Activated CD4-positive, CD25-positive, alpha-beta regulatory T cell treated with anti-CD3 and anti-CD28 coated beads, Interleukin-2, amount 50 U/mL, for 72 hours (primary cell): ENCODE results near the gene AZGP1.
"Not testable (repeated sequence)": the region's sequence is repeated elsewhere in the genome, so short reads cannot be mapped to it uniquely, and the experiment has no call there.

Experiments used
- DNase-seq: peaks from one replicate; pipeline ENCODE4 v3.0.0; 2021

Gene AZGP1

GRCh38 chr7:99947608-99948007 lies 28.2 kb downstream of the AZGP1 start:
- no peak for DNase-seq

DNA sequence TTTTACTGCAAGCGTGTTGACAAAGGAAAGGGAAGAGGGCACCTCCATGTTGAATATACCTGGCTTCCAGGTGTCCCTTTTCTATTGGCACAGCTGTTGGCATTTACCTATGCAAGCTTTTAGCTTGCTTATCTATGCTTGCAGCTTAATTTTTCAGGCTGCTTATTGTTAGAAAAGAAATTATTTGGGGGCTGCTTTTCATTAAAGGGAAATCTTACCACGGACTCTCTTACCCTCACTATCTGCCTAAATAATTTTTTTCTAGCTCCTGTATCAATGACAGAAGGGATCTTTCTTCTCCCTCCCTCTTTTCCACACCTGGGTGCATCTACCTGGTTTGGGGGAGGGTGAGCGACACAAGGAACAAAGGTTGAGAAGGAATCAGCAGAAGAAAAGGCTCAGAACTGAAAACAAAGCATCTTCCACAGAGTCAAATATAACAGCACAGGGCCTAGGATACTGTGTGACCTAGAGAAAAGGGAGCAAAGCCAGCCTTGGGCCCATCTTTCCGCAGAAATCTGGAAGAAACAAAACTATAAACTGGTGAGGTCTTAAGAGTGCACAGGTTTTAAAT lies 31.2 kb downstream of the AZGP1 start:
- no peak for DNase-seq

GRCh38 chr7:99943641-99944496 lies 32.0 kb downstream of the AZGP1 start:
- no peak for DNase-seq

DNA sequence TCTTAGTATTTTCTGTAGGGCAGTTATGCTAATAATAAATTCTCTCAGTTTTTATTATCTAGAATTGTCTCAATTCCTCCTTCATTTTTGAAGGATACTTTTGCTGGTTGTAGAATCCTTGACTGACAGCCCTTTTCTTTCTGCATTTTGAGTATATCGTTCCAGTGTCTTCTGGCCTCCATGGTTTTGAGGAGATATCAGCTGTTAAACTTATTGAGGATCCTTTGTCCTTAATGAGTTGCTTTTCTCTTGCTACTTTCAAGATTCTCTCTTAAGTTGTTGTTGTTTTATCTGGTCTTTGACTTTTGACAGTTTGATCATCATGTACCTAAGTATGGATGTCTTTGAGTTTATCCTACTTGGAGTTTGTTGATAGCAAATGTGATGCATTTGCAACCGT lies 37.5 kb downstream of the AZGP1 start:
- DNase-seq: no peak

DNA sequence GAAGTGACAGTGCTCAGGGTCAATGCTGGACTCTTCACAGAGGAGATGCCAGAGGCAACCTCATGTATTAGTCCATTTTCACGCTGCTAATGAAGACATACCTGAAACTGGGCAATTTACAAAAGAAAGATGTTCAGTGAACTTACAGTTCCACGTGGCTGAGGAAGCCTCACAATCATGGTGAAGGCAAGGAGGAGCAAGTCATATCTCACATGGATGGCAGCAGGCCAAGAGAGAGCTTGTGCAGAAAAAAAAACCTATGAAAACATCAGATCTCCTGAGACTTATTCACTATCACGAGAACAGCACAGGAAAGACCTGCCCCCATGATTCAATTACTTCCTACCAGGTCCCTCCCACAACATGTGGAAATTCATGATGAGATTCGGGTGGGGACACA lies 40.8 kb downstream of the AZGP1 start:
- DNase-seq: not testable (repeated sequence)

- no peak for DNase-seq
Measured at GRCh38 chr7:99930376-99930775, 45.5 kb downstream of the AZGP1 start.

DNA sequence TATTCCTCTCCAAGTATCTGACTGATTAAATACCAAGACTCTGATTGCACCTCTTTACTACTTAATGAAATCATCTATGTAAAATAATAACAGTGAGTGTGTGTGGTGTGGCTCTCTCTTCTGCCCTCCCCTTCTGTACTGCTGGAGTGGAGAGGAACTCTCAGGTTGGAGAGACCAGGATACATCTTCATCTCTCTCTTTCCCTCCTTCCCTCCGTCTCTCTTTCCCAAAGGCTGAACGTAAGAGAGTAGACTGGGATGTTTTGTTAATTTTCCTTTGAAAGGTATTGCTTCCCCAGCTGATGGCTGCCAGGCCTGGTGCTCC lies 46.1 kb downstream of the AZGP1 start:
- no peak for DNase-seq

GRCh38 chr7:99928994-99929729 lies 46.7 kb downstream of the AZGP1 start, which contains the start of gene GJC3:
Gene GJC3, minus strand, starts transcription at chr7:99929620. Its CDS starts 0 bp downstream, at chr7:99929620.
- peak; percentile 54 for DNase-seq

- no peak for DNase-seq
Measured at GRCh38 chr7:99928188-99928587, 47.6 kb downstream of the AZGP1 start.

DNA sequence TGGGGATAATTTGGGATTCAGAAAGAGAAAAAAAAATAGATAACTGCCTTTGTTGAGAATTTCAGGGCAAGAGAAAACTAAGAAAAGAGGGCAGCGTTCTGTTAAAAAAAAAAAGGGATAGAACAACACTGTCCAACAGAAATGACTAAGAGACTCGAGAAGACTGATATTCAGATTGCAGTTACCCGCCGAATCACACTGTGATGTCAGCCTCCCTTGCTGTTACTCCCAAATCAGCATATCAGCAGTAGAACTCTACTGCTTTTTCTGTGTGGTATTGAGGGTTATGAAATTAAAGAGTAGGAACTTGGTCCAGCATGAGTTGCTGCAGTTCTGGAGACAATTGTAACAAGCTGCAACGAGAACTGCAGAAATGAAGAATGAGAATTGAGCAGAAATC lies 48.3 kb downstream of the AZGP1 start:
- no peak for DNase-seq

DNA sequence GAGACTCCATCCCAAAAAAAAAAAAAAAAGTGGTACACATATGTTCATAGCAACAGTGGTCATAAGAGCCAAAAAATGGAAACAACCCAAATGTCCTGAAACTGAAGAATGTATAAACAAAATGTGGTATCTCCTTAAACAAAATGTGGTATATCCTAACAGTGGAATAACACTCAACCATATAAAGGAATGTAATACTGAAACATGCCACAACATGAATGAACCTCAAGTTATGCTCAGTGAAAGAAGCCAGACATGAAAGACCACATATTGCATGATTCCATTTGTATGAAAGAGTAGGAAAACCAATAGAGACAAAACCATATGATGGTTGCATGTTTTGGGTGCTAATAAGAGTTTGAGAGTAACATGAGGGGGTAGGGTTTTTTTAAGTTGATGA lies 49.5 kb downstream of the AZGP1 start:
- DNase-seq: no peak

DNA sequence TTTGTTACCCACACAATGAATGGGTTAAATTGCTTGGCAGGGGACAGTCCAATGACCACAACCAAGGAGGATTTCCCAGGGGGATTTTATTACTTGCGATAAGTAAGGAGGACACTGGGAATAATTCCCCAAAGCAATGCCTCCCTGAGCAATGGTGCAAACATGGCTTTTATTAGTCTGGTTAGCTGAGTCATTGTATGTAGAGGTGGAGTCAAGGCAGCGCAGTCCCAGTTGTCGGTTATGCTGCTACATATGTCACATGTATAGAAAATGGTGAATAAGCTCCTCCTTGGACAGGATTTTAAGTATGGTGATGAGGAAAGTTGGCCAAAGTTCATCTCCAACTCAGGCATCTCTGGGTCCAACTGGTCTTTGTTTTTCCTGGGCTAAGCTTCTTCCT lies 52.6 kb downstream of the AZGP1 start:
- no peak for DNase-seq

GRCh38 chr7:99920149-99920548 lies 55.7 kb downstream of the AZGP1 start:
- DNase-seq: no peak

DNA sequence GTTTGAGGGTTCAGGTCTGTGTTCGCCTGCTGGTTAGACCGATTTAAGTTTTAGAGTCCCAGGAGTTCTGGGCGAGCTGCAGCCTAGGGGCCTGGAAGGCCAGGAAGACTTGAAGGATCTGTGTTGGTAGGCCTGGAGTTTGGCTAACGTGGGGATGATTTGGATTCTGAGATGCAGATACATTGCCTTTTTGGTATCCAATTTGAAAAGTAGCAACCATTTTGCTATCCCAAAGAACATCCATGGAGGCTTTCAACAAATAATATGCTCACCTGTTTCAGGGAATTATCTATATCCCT lies 56.1 kb downstream of the AZGP1 start:
- no peak for DNase-seq

GRCh38 chr7:99918959-99919813 lies 56.6 kb downstream of the AZGP1 start, which contains the start of gene TRIM4:
Gene TRIM4, minus strand, starts transcription at chr7:99919530. Its CDS starts 129 bp downstream, at chr7:99919401.
- DNase-seq: peak; percentile 92
